Measurements from ENCODE around the gene ERCC4. TPM values are rescaled to one million over a fixed set of nuclear protein-coding genes. Genes with fewer than 3 reads are reported as not detected.

The ERCC4 gene
- total and polyA plus RNA-seq, 2 of the 8 experiments (the other 6 are each of a cell fraction or from before 2014, with no cell fraction given), result 1.6 to 13.2 TPM

GRCh38 chr16:13915033-13915635 is 4.8 kb upstream of the ERCC4 start:
- ChIA-PET POLR2A (ENCODE audit: partially characterized antibody) (no interaction called here), CTCF (ENCODE audit: partially characterized antibody) (interaction anchor here (0.5 kb wide), 1 partner anchor 548 kb away, joined by 4 read pairs; no protein-coding TSS in a partner anchor)
- no peak overlapping the region for H3K4me3 ChIP-seq (ENCODE audit: extremely low read depth in 1 of 4, insufficient read depth in 2 of 4, low read depth in 3 of 4, low read length in 4 of 4)
- no peak overlapping the region for H2BK15ac ChIP-seq (ENCODE audit: low read length)
- H2BK20ac ChIP-seq (ENCODE audit: low read length), result no peak overlapping the region
- H3K14ac ChIP-seq (ENCODE audit: insufficient read length), result no peak overlapping the region
- H3K56ac ChIP-seq (replicated peaks; ENCODE audit: insufficient read length, low read depth, low read length), result no peak overlapping the region
- no peak overlapping the region for H3K9ac ChIP-seq (replicated peaks in 1 of 4; ENCODE audit: extremely low read depth in 1 of 4, low read depth in 3 of 4, low read length in 3 of 4)
- H3K27ac ChIP-seq (ENCODE audit: low read depth, low read length), result no peak overlapping the region
- H2AFZ ChIP-seq (ENCODE audit: low read length), result no peak overlapping the region
- H3K23me2 ChIP-seq (ENCODE audit: low read depth, low read length), result no peaks in the 10 kb centered on the region
- no peaks in the 10 kb centered on the region for H3K4me1 ChIP-seq (replicated peaks in 1 of 4; ENCODE audit: control insufficient read depth in 3 of 4, insufficient read depth in 4 of 4, low read length in 3 of 4)
- H2BK5ac ChIP-seq (ENCODE audit: low read depth, low read length), result no peak overlapping the region
- H4K8ac ChIP-seq (ENCODE audit: extremely low read depth, insufficient read depth, low read length), result no peak overlapping the region
- no peaks in the 10 kb centered on the region for H3K79me1 ChIP-seq (ENCODE audit: low read depth, low read length)
- 81% methylated on average over 10 of the region's 10 CpGs; no CpG with 5 or more reads in 1 of the 2 experiments for WGBS, 2 experiments (ENCODE audit: extremely low coverage in 1 of 2, insufficient coverage in 1 of 2, insufficient read length in 1 of 2, insufficient replicate concordance in 2 of 2, low coverage in 1 of 2, low lambda C conversion rate in 2 of 2, missing lambda C conversion rate in 1 of 2)
- H4K5ac ChIP-seq (ENCODE audit: insufficient read length, low read depth, low read length), result no peak overlapping the region
- no peak overlapping the region for H4K91ac ChIP-seq (replicated peaks; ENCODE audit: insufficient read length, low read length)
- no peaks in the 10 kb centered on the region for H3K36me3 ChIP-seq (ENCODE audit: control insufficient read depth in 2 of 4, insufficient read depth in 4 of 4, low read length in 3 of 4)
- H3K4me2 ChIP-seq (ENCODE audit: insufficient read depth in 1 of 2, low read depth in 2 of 2, low read length in 2 of 2), result no peak overlapping the region
- no peak overlapping the region for H2BK120ac ChIP-seq (replicated peaks; ENCODE audit: low read depth, low read length)
- H3K4ac ChIP-seq (replicated peaks; ENCODE audit: insufficient read length, low read depth, low read length), result no peak overlapping the region
- no peak overlapping the region for H2AK5ac ChIP-seq (ENCODE audit: low read depth, low read length)
- no peak overlapping the region for H2BK12ac ChIP-seq (ENCODE audit: low read depth, low read length)
- DNase-seq (ENCODE audit: low read depth in 1 of 2, low spot score in 2 of 2) (no peak), FAIRE-seq (no peak)
- H3K79me2 ChIP-seq (ENCODE audit: control insufficient read depth in 1 of 2, insufficient read depth in 2 of 2, low read length in 2 of 2), result no peaks in the 10 kb centered on the region
- H4K20me1 ChIP-seq (replicated peaks in 1 of 2; ENCODE audit: control insufficient read depth in 1 of 2, insufficient read depth in 2 of 2, low read length in 2 of 2), result no peaks in the 10 kb centered on the region
- no peaks in the 10 kb centered on the region for H3K27me3 ChIP-seq (replicated peaks in 1 of 4; ENCODE audit: control insufficient read depth in 3 of 4, extremely low read depth in 1 of 4, insufficient read depth in 3 of 4, low read length in 3 of 4)
- H3K9me3 ChIP-seq (ENCODE audit: insufficient read depth in 2 of 2, low read depth in 1 of 2, low read length in 1 of 2), result peaks cover 0 to 3% of the 10 kb centered on the region in 2 experiments; a peak in 1 of 4 replicates
- no peak overlapping the region for H3K23ac ChIP-seq (ENCODE audit: insufficient read length)
- no peak overlapping the region for H3K18ac ChIP-seq (ENCODE audit: extremely low read depth, low read length)
- TF ChIP-seq POLR2AphosphoS5 (IDR thresholded peaks at IDR 0.05; ENCODE audit: low read depth, low read length) (no peak), CREB1 (IDR thresholded peaks at IDR 0.05) (no peak), POLR2A (IDR thresholded peaks at IDR 0.05; ENCODE audit: control extremely low read depth in 1 of 2, low read depth in 2 of 2, low read length in 2 of 2) (no peak), GABPA (IDR thresholded peaks at IDR 0.05; ENCODE audit: borderline replicate concordance, insufficient read depth, low read length) (no peak), CEBPB (IDR thresholded peaks at IDR 0.05; ENCODE audit: low read depth, low read length) (no peak), SIRT6 (IDR thresholded peaks at IDR 0.05; ENCODE audit: low read length) (no peak), HDAC6 (IDR thresholded peaks at IDR 0.05; ENCODE audit: low read depth, low read length) (no peak), CTBP2 (IDR thresholded peaks at IDR 0.05; ENCODE audit: borderline replicate concordance, insufficient read depth, insufficient read length, low read length) (no peak), ATF3 (IDR thresholded peaks at IDR 0.05; ENCODE audit: insufficient read depth, low read depth, low read length) (no peak), CBX5 (IDR thresholded peaks at IDR 0.05; ENCODE audit: low read depth, low read length) (no peak), GTF2F1 (IDR thresholded peaks at IDR 0.05; ENCODE audit: borderline replicate concordance, low read depth, low read length) (no peak), NRF1 (IDR thresholded peaks at IDR 0.05; ENCODE audit: low read depth, low read length) (no peak), KDM1A (IDR thresholded peaks at IDR 0.05; ENCODE audit: borderline replicate concordance, low read length) (no peak), EGR1 (IDR thresholded peaks at IDR 0.05; ENCODE audit: borderline replicate concordance, low read depth, low read length) (no peak)
